Measurements from ENCODE around the gene FGFRL1.

The FGFRL1 gene

DNA sequence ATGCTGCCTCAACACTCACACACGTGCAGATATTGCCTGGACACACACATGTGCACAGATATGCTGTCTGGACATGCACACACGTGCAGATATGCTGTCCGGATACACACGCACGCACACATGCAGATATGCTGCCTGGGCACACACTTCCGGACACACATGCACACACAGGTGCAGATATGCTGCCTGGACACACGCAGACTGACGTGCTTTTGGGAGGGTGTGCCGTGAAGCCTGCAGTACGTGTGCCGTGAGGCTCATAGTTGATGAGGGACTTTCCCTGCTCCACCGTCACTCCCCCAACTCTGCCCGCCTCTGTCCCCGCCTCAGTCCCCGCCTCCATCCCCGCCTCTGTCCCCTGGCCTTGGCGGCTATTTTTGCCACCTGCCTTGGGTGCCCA lies 14.7 kb downstream of the FGFRL1 start:
- Histone ChIP-seq H3K9ac (ENCODE audit: low read depth, low read length) (no peak overlapping the region), H3K4me1 (ENCODE audit: insufficient read depth, low read length) (peaks cover 13% of the 10 kb centered on the region; the same call in 1 of the 2 replicates), H3K36me3 (ENCODE audit: insufficient read depth, low read length) (no peaks in the 10 kb centered on the region; the same call in 1 of the 2 replicates), H3K9me3 (ENCODE audit: control insufficient read depth, insufficient read depth, low read length) (no peaks in the 10 kb centered on the region)

DNA sequence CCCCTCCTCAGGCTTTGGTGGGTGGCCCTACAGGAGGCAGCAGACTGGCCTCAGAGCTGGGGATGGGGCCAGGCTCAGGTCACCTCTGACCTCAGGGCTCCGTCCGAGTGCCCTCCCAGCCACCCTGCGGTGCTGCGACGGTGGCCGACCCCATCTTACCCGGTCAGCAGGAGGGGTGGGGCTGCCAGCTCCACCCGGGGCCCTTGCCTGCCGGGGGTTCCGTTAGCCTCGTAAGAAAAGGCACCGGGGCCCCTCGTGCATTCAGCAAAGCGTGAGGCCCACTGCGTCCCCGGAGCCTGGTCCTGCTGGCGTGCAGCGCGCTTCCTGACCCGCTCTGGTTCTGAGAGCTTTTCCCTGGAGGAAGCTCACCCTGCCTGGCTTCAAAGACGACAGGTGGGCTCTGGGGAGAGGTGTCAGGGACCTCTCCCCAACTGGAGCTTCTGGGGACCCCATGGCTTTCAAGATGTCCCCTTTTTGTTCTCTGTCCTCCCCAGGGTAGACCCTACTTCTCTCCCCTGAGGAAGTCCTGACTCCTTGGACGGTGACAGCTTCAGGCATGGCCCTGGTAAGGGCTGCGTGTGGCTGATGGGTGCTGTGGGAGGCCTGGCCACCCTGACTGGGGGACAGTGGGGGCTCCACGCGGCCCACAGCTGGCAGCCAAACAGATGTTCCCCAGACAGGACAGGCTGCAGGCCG lies 15.9 kb downstream of the FGFRL1 start:
- Histone ChIP-seq H3K4me1 (ENCODE audit: insufficient read depth, low read length) (peaks cover 13% of the 10 kb centered on the region; the same call in 1 of the 2 replicates), H3K36me3 (ENCODE audit: insufficient read depth, low read length) (no peaks in the 10 kb centered on the region; the same call in 1 of the 2 replicates), H3K9me3 (ENCODE audit: control insufficient read depth, insufficient read depth, low read length) (no peaks in the 10 kb centered on the region), H3K9ac (ENCODE audit: low read depth, low read length) (no peak overlapping the region)

DNA sequence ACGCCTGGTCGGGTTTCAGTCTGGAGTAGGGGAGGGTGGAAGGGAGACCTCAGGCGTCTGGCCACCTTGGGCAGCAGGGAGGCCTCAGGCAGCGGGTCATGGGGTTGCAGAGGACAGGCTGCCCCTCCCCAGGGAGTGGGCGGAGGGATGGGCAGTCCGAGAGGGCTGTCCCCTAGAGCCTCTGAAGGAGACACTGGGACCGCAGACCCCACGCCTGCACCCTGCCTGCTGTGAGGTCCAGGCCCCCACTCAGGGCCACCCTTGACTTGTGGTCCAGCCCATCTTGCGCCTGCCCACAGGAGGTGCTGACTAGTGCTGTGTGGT lies 16.5 kb downstream of the FGFRL1 start:
- no peak overlapping the region for H3K9ac ChIP-seq (ENCODE audit: low read depth, low read length)
- H3K4me1 ChIP-seq (ENCODE audit: insufficient read depth, low read length): peaks cover 13% of the 10 kb centered on the region; the same call in 1 of the 2 replicates
- no peaks in the 10 kb centered on the region; the same call in 1 of the 2 replicates for H3K36me3 ChIP-seq (ENCODE audit: insufficient read depth, low read length)
- no peaks in the 10 kb centered on the region for H3K9me3 ChIP-seq (ENCODE audit: control insufficient read depth, insufficient read depth, low read length)

DNA sequence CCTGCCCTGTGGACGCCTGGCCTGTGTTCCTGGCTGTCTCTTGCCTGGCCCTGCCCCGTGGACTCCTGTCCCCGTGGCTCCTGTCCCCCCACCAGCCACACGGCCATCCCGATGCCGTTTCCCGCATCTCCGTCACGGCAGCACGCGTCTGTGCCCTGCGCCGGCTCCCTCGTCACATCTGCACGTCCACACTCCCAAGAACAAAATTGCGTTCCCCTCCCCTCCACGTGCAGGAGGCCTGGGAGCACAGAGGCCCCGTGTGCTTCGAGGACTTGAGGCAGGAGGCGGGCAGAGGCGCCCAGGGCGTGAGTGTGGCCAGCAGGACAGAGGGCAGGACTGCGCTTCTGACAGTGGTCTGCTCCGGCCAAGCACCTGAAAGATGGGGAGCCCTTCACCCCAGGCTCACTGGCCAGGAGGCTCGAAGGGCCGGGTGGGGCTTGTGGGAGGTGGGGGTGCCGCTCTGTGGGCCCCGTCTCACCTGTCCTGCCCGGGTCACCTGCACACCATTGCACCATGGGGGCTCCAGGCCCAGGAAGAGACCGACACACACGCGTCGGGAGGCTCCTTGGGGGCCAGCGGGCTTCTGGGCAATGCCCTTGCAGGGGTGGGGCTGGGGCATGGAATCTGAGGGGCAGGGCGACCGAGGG lies 17.3 kb downstream of the FGFRL1 start:
- Histone ChIP-seq H3K36me3 (ENCODE audit: insufficient read depth, low read length) (no peaks in the 10 kb centered on the region; the same call in 1 of the 2 replicates), H3K9me3 (ENCODE audit: control insufficient read depth, insufficient read depth, low read length) (no peaks in the 10 kb centered on the region), H3K4me1 (ENCODE audit: insufficient read depth, low read length) (peaks cover 13% of the 10 kb centered on the region; the same call in 1 of the 2 replicates), H3K9ac (ENCODE audit: low read depth, low read length) (no peak overlapping the region)

DNA sequence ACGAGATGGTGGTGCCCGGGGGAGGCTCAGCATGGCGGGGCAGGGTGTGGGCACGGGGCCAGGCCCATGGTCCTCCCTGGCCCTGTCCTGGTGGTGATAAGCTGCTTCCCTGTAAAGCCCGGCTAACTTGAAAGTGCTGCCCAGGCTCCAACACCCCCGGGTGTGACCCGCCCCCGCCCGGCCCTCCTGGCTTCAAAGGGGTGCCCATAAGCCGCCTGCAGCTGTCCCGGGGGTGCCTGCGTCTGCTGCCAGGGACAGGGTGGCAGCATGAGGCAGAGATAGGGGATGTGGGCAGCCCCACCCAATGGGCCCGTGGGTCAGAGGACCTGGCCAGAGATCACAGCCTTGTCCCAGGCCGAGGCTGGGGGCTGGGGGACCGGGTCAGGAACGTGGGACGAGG lies 18.1 kb downstream of the FGFRL1 start:
- no peaks in the 10 kb centered on the region; the same call in 1 of the 2 replicates for H3K36me3 ChIP-seq (ENCODE audit: insufficient read depth, low read length)

DNA sequence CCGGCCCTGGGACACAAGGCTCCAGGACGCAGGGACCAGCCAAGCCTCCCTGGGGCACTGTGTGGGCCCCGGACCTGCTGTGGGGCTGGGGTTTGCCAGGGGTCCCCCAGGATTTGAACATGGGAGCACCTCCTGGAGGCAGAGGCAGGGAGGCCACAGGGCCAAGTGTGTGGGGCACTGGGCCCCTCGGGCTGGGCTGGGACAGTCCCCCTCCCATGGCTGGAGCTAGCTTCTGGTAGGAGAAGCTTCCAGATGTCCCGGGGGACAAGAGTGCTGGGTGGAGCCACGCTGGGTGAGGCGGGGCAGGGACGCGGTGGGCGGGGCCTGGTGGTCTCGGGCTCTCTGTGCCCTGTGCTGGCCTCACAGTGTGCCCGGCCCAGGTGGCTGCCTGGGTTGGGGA lies 18.6 kb downstream of the FGFRL1 start:
- no peak overlapping the region for H3K9ac ChIP-seq (ENCODE audit: low read depth, low read length)
- no peaks in the 10 kb centered on the region; the same call in 1 of the 2 replicates for H3K36me3 ChIP-seq (ENCODE audit: insufficient read depth, low read length)
- no peaks in the 10 kb centered on the region for H3K9me3 ChIP-seq (ENCODE audit: control insufficient read depth, insufficient read depth, low read length)
- H3K4me1 ChIP-seq (ENCODE audit: insufficient read depth, low read length): peaks cover 13% of the 10 kb centered on the region; the same call in 1 of the 2 replicates

More for the DNA sequence above, 18.1 kb downstream of the FGFRL1 start:
- Histone ChIP-seq H3K9me3 (ENCODE audit: control insufficient read depth, insufficient read depth, low read length) (no peaks in the 10 kb centered on the region), H3K4me1 (ENCODE audit: insufficient read depth, low read length) (peaks cover 13% of the 10 kb centered on the region; the same call in 1 of the 2 replicates), H3K9ac (ENCODE audit: low read depth, low read length) (no peak overlapping the region)

DNA sequence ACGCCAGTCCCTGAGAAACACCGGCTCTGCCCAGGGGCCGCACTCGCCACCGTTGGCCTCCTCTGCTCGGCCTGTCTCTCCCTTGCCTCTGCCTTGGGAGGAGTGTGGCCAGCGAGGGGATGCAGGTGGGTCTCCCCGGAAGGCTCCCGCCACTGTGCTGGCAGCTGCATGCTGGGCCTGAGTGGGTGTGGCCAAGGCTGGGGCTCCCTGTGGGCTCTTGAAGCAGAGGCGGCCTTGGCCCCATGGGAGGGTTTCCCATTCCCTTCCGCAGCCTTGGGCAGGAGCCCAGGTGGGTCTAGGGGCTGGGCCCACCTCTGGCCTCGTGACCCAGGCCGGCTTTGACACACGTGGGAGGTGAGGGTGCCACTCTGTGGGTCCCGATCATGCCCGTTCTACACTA lies 19.1 kb downstream of the FGFRL1 start:
- no peaks in the 10 kb centered on the region for H3K36me3 ChIP-seq (ENCODE audit: insufficient read depth, low read length)
- H3K4me1 ChIP-seq (ENCODE audit: insufficient read depth, low read length): peaks cover 13% of the 10 kb centered on the region; the same call in 1 of the 2 replicates
- no peak overlapping the region for H3K9ac ChIP-seq (ENCODE audit: low read depth, low read length)
- H3K9me3 ChIP-seq (ENCODE audit: control insufficient read depth, insufficient read depth, low read length): no peaks in the 10 kb centered on the region

DNA sequence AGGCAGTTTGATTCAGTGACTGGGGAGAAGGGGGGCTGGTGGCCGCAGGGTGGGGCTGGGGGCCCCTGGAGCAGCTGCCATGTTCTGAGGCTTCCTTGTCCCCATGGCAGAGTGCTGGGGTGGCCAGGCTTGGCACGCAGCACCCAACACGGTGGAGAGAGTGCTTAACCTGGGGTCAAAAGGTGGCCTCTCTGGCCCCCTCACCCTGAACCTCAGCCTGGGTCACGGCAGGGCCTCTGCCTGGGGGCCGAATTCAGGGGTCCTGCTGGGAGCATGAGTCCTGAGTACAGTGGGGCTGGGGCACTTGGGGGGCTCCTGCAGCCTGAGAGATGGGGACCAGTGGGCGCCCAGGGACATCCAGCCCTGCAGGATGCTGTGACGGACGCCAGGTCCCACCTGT lies 19.9 kb downstream of the FGFRL1 start:
- peaks cover 13% of the 10 kb centered on the region; the same call in 1 of the 2 replicates for H3K4me1 ChIP-seq (ENCODE audit: insufficient read depth, low read length)
- H3K36me3 ChIP-seq (ENCODE audit: insufficient read depth, low read length): no peaks in the 10 kb centered on the region
- no peaks in the 10 kb centered on the region for H3K9me3 ChIP-seq (ENCODE audit: control insufficient read depth, insufficient read depth, low read length)
- no peak overlapping the region for H3K9ac ChIP-seq (ENCODE audit: low read depth, low read length)

DNA sequence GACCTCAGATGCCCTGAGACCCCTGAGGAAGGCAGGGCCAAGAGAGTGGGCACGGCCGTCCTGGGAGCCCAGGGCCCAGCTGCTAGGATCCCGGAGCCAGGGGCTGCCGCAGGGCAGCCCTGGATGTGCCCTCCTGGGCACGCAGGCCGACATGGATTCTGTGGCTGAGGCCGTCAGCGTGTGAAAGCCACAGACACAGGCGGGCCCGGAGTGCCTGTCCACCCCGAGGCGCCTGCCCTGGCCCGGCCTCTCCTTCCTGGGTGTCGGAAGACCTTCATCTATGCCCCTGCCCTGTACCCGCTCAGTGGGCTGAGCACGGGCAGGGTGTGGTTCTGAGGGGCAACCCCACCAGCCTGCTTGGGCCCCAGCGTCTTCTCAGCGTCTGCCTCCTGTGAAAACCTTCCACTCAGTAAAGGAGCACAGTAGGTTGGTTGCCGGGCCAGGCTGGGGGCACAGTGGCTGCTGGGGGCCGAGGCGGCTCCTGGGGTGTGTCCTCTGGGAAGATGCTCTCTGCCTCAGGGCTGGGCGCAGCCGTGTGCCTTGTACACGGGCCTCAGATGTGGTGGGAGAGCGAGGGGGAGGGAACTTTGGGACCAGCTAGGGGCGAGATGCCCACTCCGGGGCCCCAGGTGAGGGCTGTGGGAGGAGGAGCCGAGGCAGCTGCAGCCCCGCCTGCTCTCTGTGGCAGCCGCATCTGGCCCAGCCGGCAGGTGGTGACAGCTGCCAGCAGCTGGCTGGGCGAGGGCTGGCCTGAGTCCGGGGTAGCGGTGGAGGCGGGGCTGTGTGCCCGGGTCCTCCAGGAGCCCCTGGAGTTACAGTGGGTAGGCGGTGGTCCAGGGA lies 20.8 kb downstream of the FGFRL1 start:
- Histone ChIP-seq H3K4me1 (ENCODE audit: insufficient read depth, low read length) (peaks cover 13% of the 10 kb centered on the region; the same call in 1 of the 2 replicates), H3K9ac (ENCODE audit: low read depth, low read length) (no peak overlapping the region), H3K36me3 (ENCODE audit: insufficient read depth, low read length) (no peaks in the 10 kb centered on the region), H3K9me3 (ENCODE audit: control insufficient read depth, insufficient read depth, low read length) (no peaks in the 10 kb centered on the region)

DNA sequence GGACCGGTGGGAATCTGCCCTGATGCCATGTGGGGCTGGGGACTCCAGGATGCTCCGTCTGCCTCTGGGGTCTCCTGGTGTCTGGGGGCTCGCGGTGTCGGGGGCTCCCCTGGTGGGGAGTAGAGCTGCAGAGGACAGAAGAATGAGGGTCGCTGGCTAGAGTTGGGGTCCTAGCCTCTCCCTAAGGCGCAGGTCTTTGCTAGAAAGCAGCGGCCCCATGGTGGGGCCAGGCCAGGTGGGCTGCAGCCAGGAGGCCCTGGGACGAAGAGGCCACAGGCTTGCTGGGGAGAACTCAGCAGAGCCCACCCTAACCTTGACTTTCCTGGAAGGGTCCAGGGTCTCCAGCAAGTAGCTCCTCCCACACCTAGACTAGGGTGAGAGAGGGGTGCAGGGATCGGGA lies 21.4 kb downstream of the FGFRL1 start:
- Histone ChIP-seq H3K9me3 (ENCODE audit: control insufficient read depth, insufficient read depth, low read length) (no peaks in the 10 kb centered on the region), H3K9ac (ENCODE audit: low read depth, low read length) (no peak overlapping the region), H3K4me1 (ENCODE audit: insufficient read depth, low read length) (peaks cover 8% of the 10 kb centered on the region; the same call in 1 of the 2 replicates), H3K36me3 (ENCODE audit: insufficient read depth, low read length) (no peaks in the 10 kb centered on the region)

DNA sequence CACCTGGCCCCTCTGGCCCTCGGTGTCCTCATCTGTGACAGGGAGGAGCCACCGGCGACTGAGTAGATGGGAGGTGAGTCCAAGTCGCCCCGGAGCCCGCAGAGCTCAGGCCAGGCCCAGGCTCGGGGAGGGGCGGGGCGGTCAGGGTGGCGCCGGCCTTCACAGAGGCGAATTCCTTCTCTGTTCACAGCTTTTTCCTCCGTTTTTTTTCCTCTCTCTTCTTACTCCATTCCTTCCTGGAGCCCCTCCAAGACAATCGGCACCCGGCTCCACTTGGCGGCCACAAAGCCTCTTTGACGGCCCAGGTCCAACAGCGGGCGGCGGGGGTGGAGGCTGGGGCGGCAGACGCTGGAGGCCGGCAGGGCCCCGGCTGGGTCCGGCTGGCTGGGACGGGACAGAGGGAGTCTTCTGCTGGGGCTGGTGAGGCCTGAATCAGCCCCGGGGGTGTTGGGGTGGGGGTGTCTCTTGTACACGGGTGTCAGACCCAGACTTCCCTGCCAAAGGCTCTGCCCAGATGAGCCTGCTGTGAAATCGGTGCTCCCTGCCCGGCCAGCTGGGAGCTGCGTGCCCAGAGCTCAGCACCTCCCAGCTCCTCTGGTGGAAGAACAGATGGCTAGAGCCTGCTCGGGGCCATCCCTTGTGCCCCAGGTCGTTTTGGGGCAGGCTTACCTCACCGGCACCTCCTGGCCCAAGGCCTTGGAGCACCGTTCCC lies 22.6 kb downstream of the FGFRL1 start:
- H3K36me3 ChIP-seq (ENCODE audit: insufficient read depth, low read length): no peaks in the 10 kb centered on the region
- H3K9ac ChIP-seq (ENCODE audit: low read depth, low read length): no peak overlapping the region
- no peaks in the 10 kb centered on the region for H3K9me3 ChIP-seq (ENCODE audit: control insufficient read depth, insufficient read depth, low read length)
- H3K4me1 ChIP-seq (ENCODE audit: insufficient read depth, low read length): peaks cover 5% of the 10 kb centered on the region; the same call in 1 of the 2 replicates

DNA sequence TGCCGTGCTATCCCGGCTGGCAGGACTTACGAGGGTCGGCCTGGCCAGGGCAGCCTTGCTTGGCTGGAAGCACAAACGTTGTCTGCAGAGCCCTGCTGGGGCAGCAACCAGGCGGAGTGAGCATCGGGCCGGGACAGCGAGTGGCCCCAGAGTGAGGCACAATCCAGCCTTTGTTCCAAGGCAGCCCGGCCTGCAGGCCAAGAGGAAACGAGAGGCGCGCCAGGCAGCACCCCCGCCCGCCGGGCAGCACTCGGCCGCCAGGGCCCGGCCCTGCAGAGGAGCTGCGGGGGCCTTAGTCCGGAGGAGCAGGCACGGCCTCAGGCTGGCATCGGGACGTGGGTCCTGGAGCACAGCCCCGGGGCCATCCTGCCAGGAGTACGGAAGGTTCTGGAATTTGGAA lies 24.1 kb downstream of the FGFRL1 start:
- Histone ChIP-seq H3K9ac (ENCODE audit: low read depth, low read length) (no peak overlapping the region), H3K36me3 (ENCODE audit: insufficient read depth, low read length) (no peaks in the 10 kb centered on the region)

DNA sequence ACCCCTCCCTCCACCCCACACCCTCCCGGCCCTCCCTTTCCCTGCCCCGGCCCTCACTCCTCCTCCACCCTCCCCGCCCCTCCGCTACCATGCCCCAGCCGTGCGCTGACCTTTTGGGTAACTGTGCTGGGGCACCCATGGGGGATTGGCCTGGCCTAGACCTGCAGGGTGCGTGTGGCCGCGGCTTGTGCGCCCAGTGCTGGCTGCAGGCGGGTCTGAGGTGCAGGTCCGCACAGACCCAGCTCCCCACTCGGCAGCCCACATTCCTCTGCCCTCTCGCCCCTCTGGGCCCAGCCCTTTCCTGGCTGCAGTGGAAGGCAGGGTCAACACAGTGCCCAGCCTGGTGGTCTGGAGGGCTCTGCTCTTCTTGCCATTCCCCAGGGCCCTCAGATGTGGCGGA lies 24.7 kb downstream of the FGFRL1 start:
- peaks cover under 1% of the 10 kb centered on the region; the same call in 1 of the 2 replicates for H3K4me1 ChIP-seq (ENCODE audit: insufficient read depth, low read length)
- no peak overlapping the region for H3K9ac ChIP-seq (ENCODE audit: low read depth, low read length)

More for the DNA sequence above, 24.1 kb downstream of the FGFRL1 start:
- H3K4me1 ChIP-seq (ENCODE audit: insufficient read depth, low read length): peaks cover 2% of the 10 kb centered on the region; the same call in 1 of the 2 replicates
- H3K9me3 ChIP-seq (ENCODE audit: control insufficient read depth, insufficient read depth, low read length): no peaks in the 10 kb centered on the region

More for the DNA sequence above, 24.7 kb downstream of the FGFRL1 start:
- H3K9me3 ChIP-seq (ENCODE audit: control insufficient read depth, insufficient read depth, low read length): no peaks in the 10 kb centered on the region
- H3K36me3 ChIP-seq (ENCODE audit: insufficient read depth, low read length): no peaks in the 10 kb centered on the region
